Stomach smooth muscle (tissue), 2 donors: ENCODE results near the gene PTPRK.

ENCODE experiments used
- H3K27ac ChIP-seq: one replicate; pipeline ENCODE4 v1.7.0; 2013; ENCODE audit warnings: mild to moderate bottlenecking, low read length, inconsistent platforms
- H3K27me3 ChIP-seq, 2 donors: one replicate each; pipeline ENCODE4 v1.7.0; 2013; ENCODE audit warnings: low read length in 2 of 2; ENCODE audit not compliant: insufficient read depth in 2 of 2, control insufficient read depth in 1 of 2
- H3K36me3 ChIP-seq, 2 donors: one replicate each; pipeline ENCODE4 v1.7.0; 2013; ENCODE audit warnings: low read length in 2 of 2; ENCODE audit not compliant: control insufficient read depth in 2 of 2, insufficient read depth in 2 of 2
- H3K4me1 ChIP-seq: one replicate; pipeline ENCODE4 v1.7.0; 2013; ENCODE audit warnings: low read length; ENCODE audit not compliant: control insufficient read depth, insufficient read depth
- H3K4me3 ChIP-seq, 2 donors: one replicate each; pipeline ENCODE4 v1.7.0; 2013; ENCODE audit warnings: low read length in 2 of 2
- H3K9ac ChIP-seq, 2 donors: one replicate each; pipeline ENCODE4 v1.7.0; 2013; ENCODE audit warnings: low read length in 2 of 2, mild to moderate bottlenecking in 1 of 2
- H3K9me3 ChIP-seq, 2 donors: one replicate each; pipeline ENCODE4 v1.7.0; 2013; ENCODE audit warnings: low read length in 2 of 2; ENCODE audit not compliant: control insufficient read depth in 2 of 2
- donor health status: healthy.
- donor health status: Pancreatic carcinoma.

The PTPRK gene

GRCh38 chr6:128412680-128413079 is 107.7 kb downstream of the PTPRK start:
- no peaks in the 10 kb centered on the region for H3K9me3 ChIP-seq
- no peaks in the 10 kb centered on the region for H3K36me3 ChIP-seq
- H3K9ac ChIP-seq, result no peak overlapping the region
- H3K4me1 ChIP-seq, result no peaks in the 10 kb centered on the region
- H3K27me3 ChIP-seq, result no peaks in the 10 kb centered on the region
- no peak overlapping the region for H3K27ac ChIP-seq
- no peak overlapping the region for H3K4me3 ChIP-seq

- H3K27me3 ChIP-seq, result no peaks in the 10 kb centered on the region
- no peaks in the 10 kb centered on the region for H3K36me3 ChIP-seq
- no peaks in the 10 kb centered on the region for H3K9me3 ChIP-seq
- no peak overlapping the region for H3K27ac ChIP-seq
- H3K4me3 ChIP-seq, result no peak overlapping the region
- peaks cover under 1% of the 10 kb centered on the region for H3K4me1 ChIP-seq
- no peak overlapping the region for H3K9ac ChIP-seq
These were observed 109.8 kb downstream of the PTPRK start for GRCh38 chr6:128410584-128410983.

- Histone ChIP-seq H3K9me3 (no peaks in the 10 kb centered on the region), H3K4me3 (no peak overlapping the region), H3K4me1 (peaks cover 3% of the 10 kb centered on the region), H3K27ac (no peak overlapping the region), H3K9ac (no peak overlapping the region), H3K27me3 (no peaks in the 10 kb centered on the region), H3K36me3 (no peaks in the 10 kb centered on the region)
These were observed 111.4 kb downstream of the PTPRK start for GRCh38 chr6:128409003-128409402.

- no peaks in the 10 kb centered on the region for H3K36me3 ChIP-seq
- no peak overlapping the region for H3K27ac ChIP-seq
- no peaks in the 10 kb centered on the region for H3K9me3 ChIP-seq
These were observed 113.9 kb downstream of the PTPRK start for GRCh38 chr6:128406453-128406852.

GRCh38 chr6:128403618-128404444 is 116.6 kb downstream of the PTPRK start:
- no peak overlapping the region for H3K27ac ChIP-seq
- no peaks in the 10 kb centered on the region for H3K9me3 ChIP-seq
- H3K9ac ChIP-seq, result no peak overlapping the region
- H3K27me3 ChIP-seq, result no peaks in the 10 kb centered on the region
- H3K4me1 ChIP-seq, result peaks cover 3% of the 10 kb centered on the region
- no peak overlapping the region for H3K4me3 ChIP-seq
- no peaks in the 10 kb centered on the region for H3K36me3 ChIP-seq

More at GRCh38 chr6:128406453-128406852, 113.9 kb downstream of the PTPRK start:
- H3K4me1 ChIP-seq, result peaks cover 3% of the 10 kb centered on the region
- no peak overlapping the region for H3K9ac ChIP-seq
- no peak overlapping the region for H3K4me3 ChIP-seq
- H3K27me3 ChIP-seq, result no peaks in the 10 kb centered on the region

GRCh38 chr6:128400875-128401274 is 119.5 kb downstream of the PTPRK start:
- H3K27ac ChIP-seq, result no peak overlapping the region

GRCh38 chr6:128397996-128398395 is 122.4 kb downstream of the PTPRK start:
- no peaks in the 10 kb centered on the region for H3K9me3 ChIP-seq
- peaks cover 2% of the 10 kb centered on the region for H3K4me1 ChIP-seq
- peaks cover 0 to 2% of the 10 kb centered on the region in 2 donors for H3K36me3 ChIP-seq
- no peaks in the 10 kb centered on the region for H3K27me3 ChIP-seq
- no peak overlapping the region for H3K27ac ChIP-seq
- H3K9ac ChIP-seq, result no peak overlapping the region
- no peak overlapping the region for H3K4me3 ChIP-seq

More at GRCh38 chr6:128400875-128401274, 119.5 kb downstream of the PTPRK start:
- H3K4me1 ChIP-seq, result peaks cover 3% of the 10 kb centered on the region
- H3K36me3 ChIP-seq, result peaks cover 0 to 2% of the 10 kb centered on the region in 2 donors
- H3K9ac ChIP-seq, result no peak overlapping the region
- H3K9me3 ChIP-seq, result no peaks in the 10 kb centered on the region
- no peaks in the 10 kb centered on the region for H3K27me3 ChIP-seq
- H3K4me3 ChIP-seq, result no peak overlapping the region

- no peak overlapping the region for H3K4me3 ChIP-seq
- no peak overlapping the region for H3K9ac ChIP-seq
- H3K36me3 ChIP-seq, result peaks cover 0 to 2% of the 10 kb centered on the region in 2 donors
- no peaks in the 10 kb centered on the region for H3K27me3 ChIP-seq
- H3K9me3 ChIP-seq, result no peaks in the 10 kb centered on the region
- H3K27ac ChIP-seq, result no peak overlapping the region
- H3K4me1 ChIP-seq, result peaks cover 2% of the 10 kb centered on the region
These were observed 124.8 kb downstream of the PTPRK start for GRCh38 chr6:128395596-128395995.

- Histone ChIP-seq H3K27ac (no peak overlapping the region), H3K9me3 (no peaks in the 10 kb centered on the region), H3K27me3 (no peaks in the 10 kb centered on the region), H3K9ac (no peak overlapping the region), H3K4me1 (peaks cover 2% of the 10 kb centered on the region), H3K36me3 (peaks cover 0 to 2% of the 10 kb centered on the region in 2 donors), H3K4me3 (no peak overlapping the region)
These were observed 125.2 kb downstream of the PTPRK start for GRCh38 chr6:128395188-128395587.

- Histone ChIP-seq H3K9ac (no peak overlapping the region), H3K27ac (no peak overlapping the region), H3K27me3 (no peaks in the 10 kb centered on the region), H3K4me1 (peaks cover 2% of the 10 kb centered on the region), H3K36me3 (peaks cover 0 to 2% of the 10 kb centered on the region in 2 donors), H3K9me3 (no peaks in the 10 kb centered on the region), H3K4me3 (no peak overlapping the region)
These were observed 126.2 kb downstream of the PTPRK start for GRCh38 chr6:128394167-128394566.

GRCh38 chr6:128389820-128390534 is 130.4 kb downstream of the PTPRK start:
- Histone ChIP-seq H3K27me3 (no peaks in the 10 kb centered on the region), H3K4me1 (peaks cover 2% of the 10 kb centered on the region), H3K9me3 (no peaks in the 10 kb centered on the region), H3K36me3 (no peaks in the 10 kb centered on the region), H3K4me3 (no peak overlapping the region), H3K27ac (no peak overlapping the region), H3K9ac (no peak overlapping the region)
